ENCODE results near the gene MAN1C1.

MAN1C1 gene

DNA sequence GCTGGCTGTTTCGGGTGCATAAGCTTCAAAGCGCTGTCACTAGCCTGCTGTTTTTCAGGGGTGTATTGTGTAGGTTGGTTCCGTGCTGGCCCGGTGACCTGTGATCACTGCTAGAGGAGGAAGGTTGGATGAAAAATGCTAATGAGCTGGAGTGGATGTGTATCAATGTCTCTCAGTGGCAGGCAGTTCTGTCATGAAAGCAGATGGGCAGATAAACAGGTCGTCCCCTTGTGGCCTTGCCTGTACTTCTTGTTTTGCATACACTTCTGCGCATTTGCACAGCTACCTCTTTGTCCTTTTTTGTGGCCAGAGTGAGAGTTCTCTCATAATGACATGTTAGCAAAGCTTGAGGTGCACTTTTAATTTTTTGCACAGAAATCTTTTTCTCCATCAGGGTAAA lies 186.3 kb downstream of the MAN1C1 start:
- Histone ChIP-seq H3K36me3 (ENCODE audit: control insufficient read depth in 5 of 5, insufficient read depth in 5 of 5, low read length in 5 of 5) (peaks cover 0 to 25% (median 5%) of the 10 kb centered on the region in 5 donors), H3K4me1 (ENCODE audit: control insufficient read depth in 5 of 5, insufficient read depth in 5 of 5, low read length in 5 of 5) (peaks cover 13 to 81% (median 62%) of the 10 kb centered on the region in 5 donors), H3K4me3 (ENCODE audit: low read depth in 1 of 5, low read length in 5 of 5) (no peak overlapping the region), H3K9ac (ENCODE audit: low read length in 5 of 5) (peak overlapping the region in 1 of 5 donors; percentile 19), H3K27me3 (ENCODE audit: control insufficient read depth in 5 of 5, insufficient read depth in 4 of 5, low read length in 5 of 5) (no peaks in the 10 kb centered on the region), H3K9me3 (ENCODE audit: control insufficient read depth in 5 of 5, low read length in 5 of 5) (no peaks in the 10 kb centered on the region), H3K27ac (ENCODE audit: low read depth, low read length) (no peak overlapping the region)

DNA sequence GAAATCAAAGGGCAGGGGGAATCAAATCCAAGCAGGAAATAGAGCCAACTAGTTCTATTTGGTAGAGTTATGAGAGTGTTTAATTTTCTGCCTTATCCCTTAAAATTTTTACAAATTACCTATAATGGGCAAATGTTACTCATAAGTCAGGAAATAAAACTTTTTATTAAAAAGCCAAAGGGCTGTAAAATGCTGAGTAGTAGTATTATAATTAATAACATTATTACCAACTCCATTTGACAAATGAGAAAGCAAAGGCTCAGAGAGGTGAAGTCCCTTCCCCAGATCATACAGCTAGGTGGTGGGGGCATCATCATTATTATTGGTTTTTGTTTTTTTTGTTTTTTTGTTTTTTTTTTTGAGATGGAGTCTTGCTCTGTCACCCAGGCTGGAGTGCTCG lies 186.8 kb downstream of the MAN1C1 start:
- Histone ChIP-seq H3K27ac (ENCODE audit: low read depth, low read length) (no peak overlapping the region), H3K9me3 (ENCODE audit: control insufficient read depth in 5 of 5, low read length in 5 of 5) (no peaks in the 10 kb centered on the region), H3K4me1 (ENCODE audit: control insufficient read depth in 5 of 5, insufficient read depth in 5 of 5, low read length in 5 of 5) (peaks cover 13 to 85% (median 66%) of the 10 kb centered on the region in 5 donors), H3K4me3 (ENCODE audit: low read depth in 1 of 5, low read length in 5 of 5) (no peak overlapping the region), H3K27me3 (ENCODE audit: control insufficient read depth in 5 of 5, insufficient read depth in 4 of 5, low read length in 5 of 5) (no peaks in the 10 kb centered on the region), H3K9ac (ENCODE audit: low read length in 5 of 5) (no peak overlapping the region), H3K36me3 (ENCODE audit: control insufficient read depth in 5 of 5, insufficient read depth in 5 of 5, low read length in 5 of 5) (peaks cover 0 to 29% (median 9%) of the 10 kb centered on the region in 5 donors)

DNA sequence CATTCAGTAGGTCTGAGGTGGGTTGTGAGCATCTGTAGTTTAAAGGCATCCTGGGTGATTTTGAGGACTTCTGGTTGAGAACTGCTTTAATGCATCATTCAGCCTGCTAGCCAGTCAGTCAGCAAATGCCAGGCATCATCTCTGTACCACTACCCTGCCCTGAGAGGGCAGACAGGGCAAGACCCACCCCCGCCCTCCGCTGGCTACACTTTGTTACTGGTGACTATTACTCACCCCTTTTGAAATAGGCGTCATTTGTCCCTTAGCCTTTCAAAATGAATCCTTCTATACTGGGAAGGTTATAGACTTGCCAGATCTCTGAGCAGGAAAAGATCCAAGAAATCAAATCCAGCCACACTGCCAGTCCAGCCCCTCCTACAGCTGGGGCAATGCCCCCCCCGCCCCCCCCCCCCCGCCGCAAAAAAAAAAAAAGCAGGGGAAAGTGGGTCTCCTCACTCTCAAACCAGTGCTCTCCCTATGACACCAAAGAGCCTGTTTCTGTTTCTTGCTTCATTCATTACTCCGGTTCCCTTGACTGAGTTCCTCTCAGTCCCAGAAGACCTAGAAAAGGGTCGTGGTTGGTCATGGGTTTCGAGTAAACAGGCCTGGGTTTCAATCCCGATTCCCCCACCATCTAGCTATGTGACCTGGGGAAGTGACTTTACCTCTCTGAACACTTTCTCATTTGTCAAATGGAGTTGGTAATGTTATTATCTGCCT lies 187.8 kb downstream of the MAN1C1 start:
- Histone ChIP-seq H3K9me3 (ENCODE audit: control insufficient read depth in 5 of 5, low read length in 5 of 5) (no peaks in the 10 kb centered on the region), H3K4me1 (ENCODE audit: control insufficient read depth in 5 of 5, insufficient read depth in 5 of 5, low read length in 5 of 5) (peaks cover 13 to 88% (median 64%) of the 10 kb centered on the region in 5 donors), H3K27me3 (ENCODE audit: control insufficient read depth in 5 of 5, insufficient read depth in 4 of 5, low read length in 5 of 5) (no peaks in the 10 kb centered on the region), H3K27ac (ENCODE audit: low read depth, low read length) (peak overlapping the region; percentile 54), H3K36me3 (ENCODE audit: control insufficient read depth in 5 of 5, insufficient read depth in 5 of 5, low read length in 5 of 5) (peaks cover 0 to 40% (median 18%) of the 10 kb centered on the region in 5 donors), H3K9ac (ENCODE audit: low read length in 5 of 5) (peak overlapping the region in 3 of 5 donors; percentile 21 to 65 (median 49)), H3K4me3 (ENCODE audit: low read depth in 1 of 5, low read length in 5 of 5) (no peak overlapping the region)

DNA sequence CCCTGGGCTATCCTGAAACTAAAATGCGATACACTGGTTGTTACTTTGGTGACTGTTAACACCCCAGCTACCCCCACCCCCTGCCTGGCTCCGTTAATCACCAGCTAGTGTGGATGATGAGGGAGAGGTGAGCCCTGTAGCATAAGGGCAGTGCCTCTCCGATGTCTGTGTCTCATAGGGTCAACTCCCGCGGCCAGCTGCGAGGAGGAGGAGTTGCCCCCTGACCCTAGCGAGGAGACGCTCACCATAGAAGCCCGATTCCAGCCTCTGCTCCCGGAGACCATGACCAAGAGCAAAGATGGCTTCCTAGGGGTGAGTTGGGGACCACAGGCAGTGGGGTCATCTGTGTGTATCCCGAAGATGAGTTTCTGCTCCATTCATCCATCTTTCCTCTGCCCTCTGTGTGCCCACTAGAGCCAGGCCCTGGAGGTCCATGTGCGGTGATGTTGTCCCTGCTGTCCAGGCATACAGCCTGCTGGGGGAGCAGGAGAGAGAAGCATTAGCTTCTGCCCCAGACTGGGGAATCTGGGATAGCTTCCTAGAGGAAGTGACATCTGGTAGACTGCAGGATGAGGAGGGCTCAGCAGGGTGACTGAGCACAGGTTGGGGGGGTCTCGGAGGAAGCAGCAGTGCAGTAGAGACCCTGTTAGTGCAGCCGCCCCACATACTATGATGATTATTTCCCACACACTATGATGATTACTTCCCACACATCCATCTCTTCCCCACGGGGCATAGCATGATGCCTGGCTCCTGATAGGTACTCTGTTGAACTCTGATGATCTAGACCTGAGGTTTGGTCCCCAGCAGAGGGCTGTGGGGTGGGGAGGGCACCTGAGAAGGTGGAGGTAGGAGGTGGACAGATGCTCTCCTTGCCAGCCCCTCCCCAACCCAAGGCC lies 188.6 kb downstream of the MAN1C1 start:
- H3K4me1 ChIP-seq (ENCODE audit: control insufficient read depth in 5 of 5, insufficient read depth in 5 of 5, low read length in 5 of 5), result peaks cover 13 to 92% (median 59%) of the 10 kb centered on the region in 5 donors
- H3K4me3 ChIP-seq (ENCODE audit: low read depth in 1 of 5, low read length in 5 of 5), result no peak overlapping the region
- H3K9me3 ChIP-seq (ENCODE audit: control insufficient read depth in 5 of 5, low read length in 5 of 5), result no peaks in the 10 kb centered on the region
- H3K9ac ChIP-seq (ENCODE audit: low read length in 5 of 5), result peak overlapping the region in 3 of 5 donors; percentile 12 to 65 (median 59)
- H3K27ac ChIP-seq (ENCODE audit: low read depth, low read length), result peak overlapping the region; percentile 54
- H3K27me3 ChIP-seq (ENCODE audit: control insufficient read depth in 5 of 5, insufficient read depth in 4 of 5, low read length in 5 of 5), result no peaks in the 10 kb centered on the region
- peaks cover 0 to 48% (median 26%) of the 10 kb centered on the region in 5 donors for H3K36me3 ChIP-seq (ENCODE audit: control insufficient read depth in 5 of 5, insufficient read depth in 5 of 5, low read length in 5 of 5)

DNA sequence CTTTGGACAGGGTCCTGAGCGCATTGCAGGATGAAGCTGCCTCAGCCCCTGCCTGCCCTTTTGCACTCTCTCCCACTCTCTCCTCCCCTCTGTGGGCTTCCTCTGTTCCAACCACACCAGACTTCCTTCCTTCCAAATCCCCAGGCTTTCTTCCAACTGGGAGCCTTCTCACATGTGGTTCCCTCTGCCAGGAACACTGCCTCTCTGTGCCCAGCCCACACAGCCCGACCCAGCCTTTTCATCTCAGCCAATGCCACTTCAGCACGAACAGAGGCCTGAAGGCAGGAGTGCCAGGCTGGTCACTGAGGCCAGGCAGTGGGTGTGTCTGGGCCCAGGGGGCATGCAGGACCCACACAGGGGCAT lies 189.3 kb downstream of the MAN1C1 start:
- peak overlapping the region in 2 of 5 donors; percentile 59 to 65 for H3K9ac ChIP-seq (ENCODE audit: low read length in 5 of 5)

DNA sequence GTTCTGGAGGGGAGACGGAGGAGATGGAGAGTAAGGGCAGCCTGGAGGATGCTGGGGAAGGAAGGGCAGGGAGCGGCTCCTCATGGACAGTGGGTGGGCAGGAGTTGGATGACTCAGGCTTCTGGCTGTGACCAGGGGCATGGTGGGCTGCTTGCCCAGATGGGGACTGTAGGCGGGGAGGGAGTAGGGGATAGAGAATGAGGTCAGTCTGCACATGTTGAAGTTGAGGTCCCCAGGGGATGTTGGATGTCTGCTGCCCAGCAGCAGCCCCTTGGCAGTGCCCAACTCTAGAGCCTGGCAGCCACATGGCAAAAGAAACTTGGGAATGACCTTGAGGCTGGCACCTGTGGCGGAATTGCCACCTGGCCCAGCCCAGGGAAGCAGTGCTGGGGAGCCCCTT lies 189.8 kb downstream of the MAN1C1 start:
- no peaks in the 10 kb centered on the region for H3K27me3 ChIP-seq (ENCODE audit: control insufficient read depth in 5 of 5, insufficient read depth in 4 of 5, low read length in 5 of 5)
- H3K4me1 ChIP-seq (ENCODE audit: control insufficient read depth in 5 of 5, insufficient read depth in 5 of 5, low read length in 5 of 5), result peaks cover 9 to 92% (median 57%) of the 10 kb centered on the region in 5 donors
- H3K9me3 ChIP-seq (ENCODE audit: control insufficient read depth in 5 of 5, low read length in 5 of 5), result no peaks in the 10 kb centered on the region
- peak overlapping the region in 1 of 5 donors; percentile 5 for H3K9ac ChIP-seq (ENCODE audit: low read length in 5 of 5)
- peaks cover 0 to 58% (median 30%) of the 10 kb centered on the region in 5 donors for H3K36me3 ChIP-seq (ENCODE audit: control insufficient read depth in 5 of 5, insufficient read depth in 5 of 5, low read length in 5 of 5)
- peak overlapping the region; percentile 54 for H3K27ac ChIP-seq (ENCODE audit: low read depth, low read length)
- no peak overlapping the region for H3K4me3 ChIP-seq (ENCODE audit: low read depth in 1 of 5, low read length in 5 of 5)

More for the DNA sequence above, 189.3 kb downstream of the MAN1C1 start:
- peak overlapping the region; percentile 54 for H3K27ac ChIP-seq (ENCODE audit: low read depth, low read length)
- H3K9me3 ChIP-seq (ENCODE audit: control insufficient read depth in 5 of 5, low read length in 5 of 5), result no peaks in the 10 kb centered on the region
- peaks cover 10 to 95% (median 59%) of the 10 kb centered on the region in 5 donors for H3K4me1 ChIP-seq (ENCODE audit: control insufficient read depth in 5 of 5, insufficient read depth in 5 of 5, low read length in 5 of 5)
- H3K36me3 ChIP-seq (ENCODE audit: control insufficient read depth in 5 of 5, insufficient read depth in 5 of 5, low read length in 5 of 5), result peaks cover 0 to 53% (median 28%) of the 10 kb centered on the region in 5 donors
- no peaks in the 10 kb centered on the region for H3K27me3 ChIP-seq (ENCODE audit: control insufficient read depth in 5 of 5, insufficient read depth in 4 of 5, low read length in 5 of 5)
- H3K4me3 ChIP-seq (ENCODE audit: low read depth in 1 of 5, low read length in 5 of 5), result no peak overlapping the region

DNA sequence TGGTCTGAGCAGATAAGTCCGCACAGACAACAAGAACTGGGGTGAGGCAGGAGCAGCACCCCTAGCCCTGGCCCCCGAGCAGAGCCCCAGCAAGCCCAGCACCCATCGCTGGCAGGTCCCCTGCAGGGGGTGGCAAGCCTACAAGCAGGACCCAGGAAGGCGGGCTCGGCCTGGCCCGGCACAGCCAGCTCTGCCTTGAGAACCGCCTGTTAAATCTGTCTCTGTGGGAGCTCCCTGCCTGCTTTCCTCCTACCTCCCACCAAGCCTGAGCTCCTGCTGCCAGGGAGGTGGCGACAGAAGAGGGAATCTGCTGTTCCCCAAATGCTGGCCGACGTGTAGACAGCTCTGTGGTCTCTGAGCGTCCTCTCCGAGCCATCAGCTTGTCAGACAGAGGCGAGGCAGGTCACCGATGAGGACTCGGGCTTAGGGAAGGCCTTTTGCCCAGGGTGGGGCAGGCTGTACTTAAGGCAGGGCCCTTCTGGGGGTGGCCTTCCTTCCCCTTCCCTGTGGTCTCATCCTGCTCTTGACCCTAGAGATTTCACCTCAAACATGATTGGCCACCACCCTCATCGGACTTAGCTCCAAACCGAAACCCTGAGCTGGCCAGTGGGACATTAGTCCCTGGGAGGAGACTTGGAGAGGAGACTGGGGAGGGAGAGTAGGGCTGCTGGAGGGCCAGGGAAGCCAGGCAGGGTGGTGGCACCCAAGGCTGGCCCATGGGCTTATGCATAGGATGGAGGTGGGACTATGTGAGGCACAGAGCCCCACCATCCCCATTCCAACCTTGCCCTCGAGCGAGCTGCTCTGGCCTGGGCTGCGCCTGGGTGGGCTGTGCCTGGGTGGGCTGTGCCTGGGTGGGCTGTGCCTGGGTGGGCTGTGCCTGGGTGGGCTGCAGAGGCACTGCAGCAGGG lies 191.1 kb downstream of the MAN1C1 start:
- Histone ChIP-seq H3K27ac (ENCODE audit: low read depth, low read length) (peak overlapping the region; percentile 24), H3K4me1 (ENCODE audit: control insufficient read depth in 5 of 5, insufficient read depth in 5 of 5, low read length in 5 of 5) (peaks cover 9 to 80% (median 53%) of the 10 kb centered on the region in 5 donors), H3K27me3 (ENCODE audit: control insufficient read depth in 5 of 5, insufficient read depth in 4 of 5, low read length in 5 of 5) (no peaks in the 10 kb centered on the region), H3K9ac (ENCODE audit: low read length in 5 of 5) (peak overlapping the region in 1 of 5 donors; percentile 31), H3K36me3 (ENCODE audit: control insufficient read depth in 5 of 5, insufficient read depth in 5 of 5, low read length in 5 of 5) (peaks cover 0 to 70% (median 39%) of the 10 kb centered on the region in 5 donors), H3K9me3 (ENCODE audit: control insufficient read depth in 5 of 5, low read length in 5 of 5) (no peaks in the 10 kb centered on the region), H3K4me3 (ENCODE audit: low read depth in 1 of 5, low read length in 5 of 5) (peak overlapping the region in 1 of 5 donors; percentile 5)

DNA sequence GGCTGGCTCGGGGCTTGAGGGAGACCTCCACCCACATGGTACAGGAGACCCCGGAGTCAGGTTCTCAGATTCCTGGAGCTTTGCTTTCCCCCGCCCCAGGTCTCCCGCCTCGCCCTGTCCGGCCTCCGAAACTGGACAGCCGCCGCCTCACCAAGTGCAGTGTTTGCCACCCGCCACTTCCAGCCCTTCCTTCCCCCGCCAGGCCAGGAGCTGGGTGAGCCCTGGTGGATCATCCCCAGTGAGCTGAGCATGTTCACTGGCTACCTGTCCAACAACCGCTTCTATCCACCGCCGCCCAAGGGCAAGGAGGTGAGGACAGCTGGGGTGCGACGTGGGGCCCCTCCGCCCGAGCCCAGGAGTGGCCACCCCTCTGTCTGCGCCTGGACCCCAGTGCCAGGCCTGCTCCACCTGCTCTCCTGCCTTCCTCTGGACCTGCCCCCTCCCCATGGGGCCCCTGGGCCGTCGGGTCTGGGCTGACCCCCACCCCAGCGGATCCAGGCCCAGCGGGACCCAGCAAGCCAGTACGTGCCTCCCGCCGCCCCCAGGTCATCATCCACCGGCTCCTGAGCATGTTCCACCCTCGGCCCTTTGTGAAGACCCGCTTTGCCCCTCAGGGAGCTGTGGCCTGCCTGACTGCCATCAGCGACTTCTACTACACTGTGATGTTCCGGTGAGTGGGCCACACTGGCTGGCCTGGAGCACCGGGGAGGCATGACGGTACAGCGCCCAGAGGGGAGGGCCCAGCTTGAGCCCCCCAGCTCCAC lies 192.1 kb downstream of the MAN1C1 start:
- H3K9ac ChIP-seq (ENCODE audit: low read length in 5 of 5), result peak overlapping the region in 1 of 5 donors; percentile 31
- no peaks in the 10 kb centered on the region for H3K9me3 ChIP-seq (ENCODE audit: control insufficient read depth in 5 of 5, low read length in 5 of 5)
- peaks cover 7 to 72% (median 47%) of the 10 kb centered on the region in 5 donors for H3K4me1 ChIP-seq (ENCODE audit: control insufficient read depth in 5 of 5, insufficient read depth in 5 of 5, low read length in 5 of 5)
- H3K27ac ChIP-seq (ENCODE audit: low read depth, low read length), result peak overlapping the region; percentile 24
- H3K4me3 ChIP-seq (ENCODE audit: low read depth in 1 of 5, low read length in 5 of 5), result no peak overlapping the region
- H3K36me3 ChIP-seq (ENCODE audit: control insufficient read depth in 5 of 5, insufficient read depth in 5 of 5, low read length in 5 of 5), result peaks cover 0 to 79% (median 49%) of the 10 kb centered on the region in 5 donors
- no peaks in the 10 kb centered on the region for H3K27me3 ChIP-seq (ENCODE audit: control insufficient read depth in 5 of 5, insufficient read depth in 4 of 5, low read length in 5 of 5)

Data from subcutaneous abdominal adipose tissue (tissue), 5 donors.